ENCODE results near the gene PAX2.

- TF ChIP-seq CTCF (IDR thresholded peaks at IDR 0.05) (no peak), EZH2 (IDR thresholded peaks at IDR 0.05) (peak; percentile 95), EZH2phosphoT487 (IDR thresholded peaks at IDR 0.05) (peak; percentile 95)
Observed at GRCh38 chr10:100724531-100725027, 20.8 kb upstream of the PAX2 start.
